ENCODE results near the gene SPON1.
A peak's percentile ranks its signal among the peaks of the same experiment; 100 is the strongest.

The SPON1 gene

GRCh38 chr11:13964771-13965074, 2.2 kb downstream of the SPON1 start:
- DNase-seq (ENCODE audit: low read depth, low spot score) = no peak
- H3K9me3 ChIP-seq (ENCODE audit: low read depth, low read length) = no peaks in the 10 kb centered on the region
- no peak overlapping the region for H3K4me3 ChIP-seq
- no peak overlapping the region for H3K27ac ChIP-seq
- H3K36me3 ChIP-seq (ENCODE audit: insufficient read depth, low read length) = no peaks in the 10 kb centered on the region
- TF ChIP-seq EZH2 (IDR thresholded peaks at IDR 0.05) = peak; percentile 95
- TF ChIP-seq POLR2AphosphoS5 (IDR thresholded peaks at IDR 0.05; ENCODE audit: borderline replicate concordance, low read depth, low read length) = no peak
- TF ChIP-seq FOXP2 (optimal IDR thresholded peaks at IDR 0.05; ENCODE audit: control extremely low read depth, extremely low read length, insufficient read depth) = no peak
- H3K9ac ChIP-seq (ENCODE audit: insufficient read length) = no peak overlapping the region

- Histone ChIP-seq H3K36me3 (ENCODE audit: insufficient read depth, low read length) (no peaks in the 10 kb centered on the region), H3K9ac (ENCODE audit: insufficient read length) (no peak overlapping the region), H3K27ac (no peak overlapping the region), H3K4me3 (no peak overlapping the region), H3K9me3 (ENCODE audit: low read depth, low read length) (no peaks in the 10 kb centered on the region)
- TF ChIP-seq EZH2 (IDR thresholded peaks at IDR 0.05) = no peak
- TF ChIP-seq POLR2AphosphoS5 (IDR thresholded peaks at IDR 0.05; ENCODE audit: borderline replicate concordance, low read depth, low read length) = no peak
- no peak for TF ChIP-seq FOXP2 (optimal IDR thresholded peaks at IDR 0.05; ENCODE audit: control extremely low read depth, extremely low read length, insufficient read depth)
- no peak for DNase-seq (ENCODE audit: low read depth, low spot score)
Observed at GRCh38 chr11:13965337-13965736, 2.8 kb downstream of the SPON1 start.

- H3K36me3 ChIP-seq (ENCODE audit: insufficient read depth, low read length) = no peaks in the 10 kb centered on the region
- no peak for TF ChIP-seq POLR2AphosphoS5 (IDR thresholded peaks at IDR 0.05; ENCODE audit: borderline replicate concordance, low read depth, low read length)
- TF ChIP-seq EZH2 (IDR thresholded peaks at IDR 0.05) = no peak
- TF ChIP-seq FOXP2 (optimal IDR thresholded peaks at IDR 0.05; ENCODE audit: control extremely low read depth, extremely low read length, insufficient read depth) = no peak
- H3K4me3 ChIP-seq = no peak overlapping the region
- H3K27ac ChIP-seq = no peak overlapping the region
- DNase-seq (ENCODE audit: low read depth, low spot score) = no peak
- H3K9me3 ChIP-seq (ENCODE audit: low read depth, low read length) = no peaks in the 10 kb centered on the region
- H3K9ac ChIP-seq (ENCODE audit: insufficient read length) = no peak overlapping the region
Observed at GRCh38 chr11:13966013-13966412, 3.5 kb downstream of the SPON1 start.

GRCh38 chr11:13966486-13966885, 4.0 kb downstream of the SPON1 start:
- Histone ChIP-seq H3K9me3 (ENCODE audit: low read depth, low read length) (no peaks in the 10 kb centered on the region), H3K36me3 (ENCODE audit: insufficient read depth, low read length) (no peaks in the 10 kb centered on the region), H3K4me3 (no peak overlapping the region), H3K9ac (ENCODE audit: insufficient read length) (no peak overlapping the region), H3K27ac (no peak overlapping the region)
- DNase-seq (ENCODE audit: low read depth, low spot score) = no peak
- TF ChIP-seq FOXP2 (optimal IDR thresholded peaks at IDR 0.05; ENCODE audit: control extremely low read depth, extremely low read length, insufficient read depth) (no peak), EZH2 (IDR thresholded peaks at IDR 0.05) (no peak), POLR2AphosphoS5 (IDR thresholded peaks at IDR 0.05; ENCODE audit: borderline replicate concordance, low read depth, low read length) (no peak)

GRCh38 chr11:13970986-13971385, 8.5 kb downstream of the SPON1 start:
- no peak for DNase-seq (ENCODE audit: low read depth, low spot score)
- H3K4me3 ChIP-seq = no peak overlapping the region
- H3K36me3 ChIP-seq (ENCODE audit: insufficient read depth, low read length) = no peaks in the 10 kb centered on the region
- no peak overlapping the region for H3K9ac ChIP-seq (ENCODE audit: insufficient read length)
- H3K9me3 ChIP-seq (ENCODE audit: low read depth, low read length) = no peaks in the 10 kb centered on the region
- H3K27ac ChIP-seq = no peak overlapping the region
- TF ChIP-seq EZH2 (IDR thresholded peaks at IDR 0.05) (no peak), FOXP2 (optimal IDR thresholded peaks at IDR 0.05; ENCODE audit: control extremely low read depth, extremely low read length, insufficient read depth) (no peak), POLR2AphosphoS5 (IDR thresholded peaks at IDR 0.05; ENCODE audit: borderline replicate concordance, low read depth, low read length) (no peak)

- Histone ChIP-seq H3K27ac (no peak overlapping the region), H3K9ac (ENCODE audit: insufficient read length) (no peak overlapping the region), H3K9me3 (ENCODE audit: low read depth, low read length) (no peaks in the 10 kb centered on the region), H3K4me3 (no peak overlapping the region), H3K36me3 (ENCODE audit: insufficient read depth, low read length) (no peaks in the 10 kb centered on the region)
- TF ChIP-seq POLR2AphosphoS5 (IDR thresholded peaks at IDR 0.05; ENCODE audit: borderline replicate concordance, low read depth, low read length) = no peak
- TF ChIP-seq FOXP2 (optimal IDR thresholded peaks at IDR 0.05; ENCODE audit: control extremely low read depth, extremely low read length, insufficient read depth) = no peak
- no peak for TF ChIP-seq EZH2 (IDR thresholded peaks at IDR 0.05)
- DNase-seq (ENCODE audit: low read depth, low spot score) = no peak
Observed at GRCh38 chr11:13972043-13972910, 9.8 kb downstream of the SPON1 start.

GRCh38 chr11:13972944-13973343, 10.4 kb downstream of the SPON1 start:
- H3K36me3 ChIP-seq (ENCODE audit: insufficient read depth, low read length) = no peaks in the 10 kb centered on the region
- H3K27ac ChIP-seq = no peak overlapping the region
- TF ChIP-seq EZH2 (IDR thresholded peaks at IDR 0.05) (no peak), POLR2AphosphoS5 (IDR thresholded peaks at IDR 0.05; ENCODE audit: borderline replicate concordance, low read depth, low read length) (no peak), FOXP2 (optimal IDR thresholded peaks at IDR 0.05; ENCODE audit: control extremely low read depth, extremely low read length, insufficient read depth) (no peak)
- no peak overlapping the region for H3K9ac ChIP-seq (ENCODE audit: insufficient read length)
- no peaks in the 10 kb centered on the region for H3K9me3 ChIP-seq (ENCODE audit: low read depth, low read length)
- no peak overlapping the region for H3K4me3 ChIP-seq
- no peak for DNase-seq (ENCODE audit: low read depth, low spot score)

- H3K9me3 ChIP-seq (ENCODE audit: low read depth, low read length) = no peaks in the 10 kb centered on the region
- TF ChIP-seq FOXP2 (optimal IDR thresholded peaks at IDR 0.05; ENCODE audit: control extremely low read depth, extremely low read length, insufficient read depth) = no peak
- no peak for TF ChIP-seq POLR2AphosphoS5 (IDR thresholded peaks at IDR 0.05; ENCODE audit: borderline replicate concordance, low read depth, low read length)
- TF ChIP-seq EZH2 (IDR thresholded peaks at IDR 0.05) = no peak
- H3K9ac ChIP-seq (ENCODE audit: insufficient read length) = no peak overlapping the region
- H3K36me3 ChIP-seq (ENCODE audit: insufficient read depth, low read length) = no peaks in the 10 kb centered on the region
- no peak for DNase-seq (ENCODE audit: low read depth, low spot score)
- H3K4me3 ChIP-seq = no peak overlapping the region
- no peak overlapping the region for H3K27ac ChIP-seq
Observed at GRCh38 chr11:13974631-13975030, 12.1 kb downstream of the SPON1 start.

Data from SK-N-MC (cell line).